ENCODE measurements around the gene AMOTL1.

GRCh38 chr11:94924612-94925011 is 156.5 kb downstream of the AMOTL1 start:
- no peak for TF ChIP-seq CTCF (IDR thresholded peaks at IDR 0.05)
- TF ChIP-seq EP300 (IDR thresholded peaks at IDR 0.05; ENCODE audit: borderline replicate concordance in 1 of 2, low read depth in 1 of 2, low read length in 1 of 2) = no peak
